Fibroblast of skin of scalp (primary cell): ENCODE measurements around the gene MTX1.
"Not testable (repeated sequence)": the region's sequence is repeated elsewhere in the genome, so short reads cannot be mapped to it uniquely, and the experiment has no call there.

Experiments
- DNase-seq: peaks from one replicate; pipeline ENCODE4 v3.0.0-alpha.2; 2013

Gene MTX1

GRCh38 chr1:155189926-155190325 lies 18.6 kb upstream of the MTX1 start:
- DNase-seq = not testable (repeated sequence)

GRCh38 chr1:155191904-155192303 lies 16.6 kb upstream of the MTX1 start:
- no peak for DNase-seq

DNA sequence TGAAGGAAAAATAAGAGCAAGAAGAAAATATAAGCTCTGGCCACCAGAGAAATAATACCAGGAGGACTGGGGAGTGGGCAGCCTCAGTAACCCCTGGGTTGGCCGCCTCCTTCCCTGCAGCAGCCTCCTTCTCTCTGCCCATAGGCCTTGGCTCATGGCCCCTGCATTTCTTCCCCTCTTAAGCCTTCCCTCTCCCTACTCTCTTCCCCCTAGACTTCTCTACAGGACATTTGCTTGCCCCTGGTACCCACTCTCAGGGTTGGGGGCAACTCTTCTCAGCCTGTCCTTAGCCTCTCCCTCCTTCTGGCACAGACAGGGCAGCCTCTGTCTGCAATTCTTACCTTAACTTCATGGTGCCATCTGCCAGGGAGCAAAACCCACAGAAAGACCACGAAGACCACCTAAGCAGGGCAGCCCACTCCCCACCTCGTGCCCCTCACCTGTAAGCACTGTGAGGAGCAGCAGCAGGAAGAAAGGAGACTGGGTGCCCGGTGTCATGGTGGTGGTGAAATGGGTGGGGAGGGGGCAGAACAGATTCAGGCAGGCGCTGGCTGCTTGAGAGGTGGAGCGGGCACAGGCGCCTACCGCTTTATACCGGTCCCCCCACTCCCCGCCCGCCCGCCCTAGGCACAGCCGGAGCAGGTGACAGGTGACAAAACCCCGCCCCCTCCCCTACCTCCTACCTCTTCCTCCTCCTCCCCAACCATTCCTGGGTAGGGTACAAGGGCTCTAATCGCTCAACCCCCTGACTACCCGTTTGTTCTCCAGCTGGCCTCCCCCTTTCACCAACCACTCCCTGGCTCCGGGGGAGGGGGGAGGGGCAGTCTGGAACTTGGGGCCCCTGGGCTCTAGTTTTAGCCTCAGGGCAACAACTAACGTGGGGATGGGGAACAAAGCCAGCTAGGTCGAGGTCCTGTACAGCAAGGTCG lies 15.9 kb upstream of the MTX1 start:
- DNase-seq = no peak

DNA sequence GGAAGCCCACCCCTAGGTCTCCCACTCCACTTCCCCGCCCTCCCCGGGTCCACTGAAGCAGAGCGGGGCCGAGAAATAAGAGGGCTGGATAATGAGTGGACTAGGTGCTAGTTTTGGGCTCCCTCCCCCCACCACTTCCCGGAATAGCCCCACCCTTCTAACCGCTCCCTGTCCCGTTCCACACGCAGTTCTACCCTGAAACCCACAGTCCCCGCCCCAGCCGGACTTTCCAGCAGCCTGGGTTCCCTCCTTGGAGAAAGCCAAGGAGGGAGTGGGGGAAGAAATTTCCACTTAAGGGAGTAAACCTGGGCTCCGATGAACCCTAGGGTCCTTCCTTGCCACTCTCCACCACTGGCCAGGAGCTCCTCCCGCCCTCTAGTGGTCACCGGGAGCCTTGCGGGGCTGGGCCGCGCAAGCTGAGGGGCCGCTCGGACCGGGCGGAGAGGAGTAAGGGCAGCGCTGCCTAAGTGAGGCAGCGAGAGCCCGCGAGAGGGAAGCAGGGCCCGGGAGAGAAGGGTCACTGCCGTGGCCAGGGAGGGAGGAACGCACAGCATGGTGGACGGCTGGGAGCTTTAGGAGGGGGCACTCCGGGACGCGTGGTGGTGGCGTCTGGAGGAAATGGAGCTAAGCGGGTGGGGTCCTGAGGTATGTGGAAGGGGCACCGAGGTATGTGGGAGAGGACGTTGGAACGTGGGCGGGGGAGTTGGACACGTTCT lies 15.1 kb upstream of the MTX1 start:
- peak; percentile 94 for DNase-seq

DNA sequence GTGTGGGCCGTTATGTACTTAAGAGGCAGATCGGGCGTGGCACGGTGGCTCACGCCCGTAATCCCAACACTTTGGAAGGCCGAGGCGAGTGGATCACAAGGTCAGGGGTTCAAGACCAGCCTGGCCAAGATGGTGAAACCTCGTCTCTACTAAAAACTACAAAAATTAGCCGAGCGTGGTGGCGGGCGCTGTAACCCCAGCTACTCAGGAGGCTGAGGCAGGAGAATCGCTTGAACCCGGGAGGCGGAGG lies 14.6 kb upstream of the MTX1 start:
- not testable (repeated sequence) for DNase-seq

DNA sequence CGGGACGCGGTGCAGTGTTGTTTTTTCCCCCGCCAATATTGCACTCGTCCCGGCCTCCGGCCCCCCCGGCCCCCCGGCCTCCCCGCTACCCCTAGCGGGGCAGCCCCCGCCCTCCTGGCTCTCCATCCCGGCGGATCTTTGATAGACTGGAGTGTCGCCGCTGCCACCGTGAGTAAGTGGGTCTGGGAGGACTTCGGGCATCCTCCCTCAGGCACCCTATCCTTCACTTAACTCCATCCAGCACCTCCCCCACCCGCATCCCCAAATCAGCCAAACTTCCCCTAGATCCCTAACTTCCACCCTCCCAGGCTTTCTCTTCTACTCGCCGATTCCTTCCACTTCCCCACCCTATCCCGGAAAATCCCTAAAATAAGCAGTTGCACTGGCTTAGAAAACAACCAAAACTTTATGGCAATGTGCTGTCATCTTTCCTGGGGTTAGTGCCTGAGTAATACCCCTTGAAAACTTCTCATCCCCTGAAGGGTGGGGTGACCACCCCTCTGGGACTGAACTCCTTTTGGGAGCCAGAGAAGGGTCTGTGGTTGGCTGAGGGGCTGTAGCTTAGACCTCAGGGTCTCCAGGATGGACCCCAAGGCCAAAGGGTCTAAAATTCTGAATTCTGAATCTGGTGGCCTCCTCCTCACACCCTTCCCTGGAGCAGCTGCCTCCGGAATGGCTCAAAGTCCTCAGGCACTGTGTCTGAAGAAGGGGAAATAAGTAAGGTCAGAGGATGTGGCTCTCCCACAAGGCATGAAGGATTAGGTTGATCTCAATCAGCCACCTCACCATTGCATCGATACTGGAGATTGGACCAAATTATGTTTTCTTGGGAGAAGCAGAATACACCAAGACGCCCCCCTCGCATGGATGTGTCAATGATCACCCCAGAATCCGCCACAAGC lies 13.0 kb upstream of the MTX1 start:
- DNase-seq = no peak

GRCh38 chr1:155196103-155196892 lies 12.2 kb upstream of the MTX1 start:
- DNase-seq = no peak

GRCh38 chr1:155196893-155197638 lies 11.4 kb upstream of the MTX1 start:
- DNase-seq = no peak

GRCh38 chr1:155197901-155198546 lies 10.5 kb upstream of the MTX1 start:
- DNase-seq = no peak

DNA sequence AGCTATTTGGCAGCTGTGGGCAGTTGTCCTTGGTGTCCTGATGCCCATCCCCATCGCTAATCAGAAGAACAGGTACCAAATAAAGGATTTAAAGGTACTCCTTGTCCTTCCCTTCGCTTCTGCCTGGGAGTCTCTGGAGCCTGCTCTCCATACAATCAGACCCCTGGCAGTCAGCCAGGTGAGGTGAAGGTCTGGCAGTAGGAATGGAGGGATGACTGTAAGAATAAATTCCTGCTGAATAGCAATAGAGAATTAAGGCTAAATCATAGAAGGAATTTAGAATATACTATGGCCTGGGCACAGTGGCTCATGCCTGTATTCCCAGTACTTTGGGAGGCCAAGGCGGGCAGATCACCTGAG lies 10.0 kb upstream of the MTX1 start:
- DNase-seq = no peak

DNA sequence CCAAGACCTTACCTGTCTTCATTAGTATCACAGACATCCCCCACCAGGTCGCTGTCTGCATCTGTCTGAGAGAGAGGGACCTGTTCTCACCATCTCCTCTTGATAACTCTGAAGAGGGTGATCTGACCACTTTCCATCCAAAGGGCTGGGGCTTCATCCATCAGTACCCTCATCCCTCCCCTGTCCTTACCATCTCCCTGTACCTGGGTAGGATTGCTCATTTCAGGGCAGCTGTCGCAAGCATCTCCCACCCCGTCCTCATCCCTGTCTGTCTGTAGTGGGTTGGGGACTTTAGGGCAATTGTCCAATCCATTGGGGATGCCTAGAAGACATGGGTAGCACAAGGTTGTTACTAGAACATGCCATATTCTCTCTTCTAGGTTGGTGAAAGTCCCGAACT lies 8.7 kb upstream of the MTX1 start:
- DNase-seq = no peak

DNA sequence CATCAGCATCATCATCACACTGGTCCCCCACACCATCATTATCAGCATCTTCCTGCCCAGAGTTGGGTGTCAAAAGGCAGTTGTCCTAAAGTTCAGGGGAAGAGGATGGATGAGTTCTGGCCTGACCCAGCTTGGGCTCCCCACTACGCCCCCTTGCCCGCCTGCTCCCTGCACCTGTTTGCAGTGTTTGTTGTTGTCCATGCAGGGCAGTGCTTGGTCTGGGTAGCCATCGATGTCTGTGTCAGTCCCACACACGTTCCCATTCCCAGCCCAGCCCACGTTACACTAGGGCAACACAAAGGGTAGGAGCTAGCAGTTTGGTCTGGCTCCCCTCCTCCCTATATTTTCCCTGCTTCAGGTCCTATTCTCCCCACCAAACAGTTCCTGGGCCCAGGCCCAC lies 7.6 kb upstream of the MTX1 start:
- DNase-seq = no peak

GRCh38 chr1:155202198-155202597 lies 6.3 kb upstream of the MTX1 start:
- DNase-seq = no peak

GRCh38 chr1:155202731-155203515 lies 5.6 kb upstream of the MTX1 start:
- no peak for DNase-seq

GRCh38 chr1:155205035-155205434 lies 3.5 kb upstream of the MTX1 start:
- no peak for DNase-seq

- no peak for DNase-seq
Observed at GRCh38 chr1:155205969-155206593, 2.4 kb upstream of the MTX1 start.

DNA sequence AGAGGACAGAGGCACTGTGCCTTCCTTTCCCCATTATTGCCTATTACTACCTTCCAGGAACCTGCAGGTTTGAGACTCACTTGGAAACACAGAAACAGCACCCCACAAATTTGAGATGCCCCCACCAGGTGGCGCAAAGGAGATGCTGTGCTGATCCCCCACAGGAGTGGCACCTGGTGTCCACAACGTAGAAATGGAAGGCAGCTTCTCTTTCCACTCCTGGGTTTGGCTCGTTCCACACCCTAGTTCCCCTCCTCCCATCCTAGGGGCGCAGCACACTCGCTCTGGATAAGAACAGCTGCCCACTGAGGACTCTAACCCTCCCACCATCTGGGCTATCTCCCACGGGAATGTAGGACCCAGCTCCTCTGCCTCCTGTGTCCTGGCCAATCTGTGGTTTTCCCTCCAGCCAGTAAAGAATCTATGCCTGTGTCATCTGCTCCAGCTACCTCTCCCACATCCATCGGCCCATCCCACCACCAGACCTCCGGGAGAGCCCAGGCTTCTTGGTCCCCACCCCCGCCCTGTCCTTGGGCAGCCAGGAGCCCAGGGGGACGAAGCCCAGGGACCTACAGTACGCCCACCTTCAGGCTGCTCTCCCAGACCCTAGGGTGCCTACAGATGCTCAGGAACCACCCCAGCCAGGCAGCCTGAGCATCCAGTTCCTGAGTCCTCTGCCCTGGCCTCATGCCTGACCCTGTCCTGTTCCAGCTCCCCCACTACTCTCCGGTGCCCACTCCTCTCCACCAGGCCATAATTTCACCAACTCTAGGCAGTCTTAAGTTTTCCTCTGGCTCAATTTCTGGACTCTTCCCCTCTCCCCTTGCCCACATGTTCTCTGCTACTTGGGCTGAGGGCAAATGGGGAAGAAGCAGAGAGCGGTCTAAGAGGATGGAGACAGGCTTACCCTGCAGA lies 1.3 kb upstream of the MTX1 start:
- peak; percentile 80 for DNase-seq

DNA sequence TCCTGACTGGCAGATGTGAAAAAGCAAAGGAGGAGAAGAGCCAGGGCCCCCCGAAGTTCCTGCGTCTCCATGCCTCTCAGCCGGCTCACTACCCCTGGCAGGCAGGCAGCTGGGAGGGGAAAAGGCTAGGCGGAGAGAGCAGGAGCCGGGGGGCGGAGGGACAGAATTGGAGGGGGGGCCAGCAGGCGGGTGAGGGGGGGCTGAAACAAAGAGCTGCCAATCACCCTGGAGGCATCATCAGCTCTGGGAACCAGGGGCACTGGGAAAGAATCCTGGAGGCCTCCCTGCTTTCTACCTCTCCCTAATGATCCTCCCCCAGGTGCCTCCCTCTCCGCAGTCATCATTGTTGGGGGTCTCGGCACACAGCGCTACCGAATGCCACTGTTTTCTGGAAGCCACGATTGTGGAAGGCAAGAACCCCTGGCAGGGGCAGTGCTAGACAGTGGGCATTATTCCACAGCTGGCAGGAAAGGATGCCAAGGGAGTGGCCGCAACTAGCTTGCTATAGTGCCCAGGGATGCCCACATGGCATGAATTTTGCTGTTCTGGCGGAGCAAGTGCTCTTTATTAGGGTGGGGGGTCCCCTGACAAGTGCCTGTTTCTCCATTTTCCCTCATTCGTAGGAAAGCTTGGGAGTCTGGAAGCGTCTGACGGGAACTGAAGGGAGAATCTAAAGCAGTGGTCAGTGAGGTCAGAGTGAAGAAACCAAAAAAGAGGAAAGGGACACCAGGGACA lies 522 bp upstream of the MTX1 start, which contains the start of gene THBS3:
THBS3 (minus strand) TSS at position 92 of the 735 bp plus-strand sequence; CDS start at position 71, 21 bp downstream.
- peak; percentile 71 for DNase-seq
